Fibroblast of peridontal ligament (primary cell): Measurements from ENCODE around the gene SAFB.
"Not testable (repeated sequence)": the region's sequence is repeated elsewhere in the genome, so short reads cannot be mapped to it uniquely, and the experiment has no call there.

Experiments used
- DNase-seq: peaks from one replicate; pipeline ENCODE4 v3.0.0-alpha.2; 2010; ENCODE audit errors: extremely low read depth

The SAFB gene

GRCh38 chr19:5595129-5595528 is 27.8 kb upstream of the SAFB start:
- DNase-seq: no peak

GRCh38 chr19:5595745-5596144 is 27.1 kb upstream of the SAFB start:
- DNase-seq: no peak

GRCh38 chr19:5600797-5601196 is 22.1 kb upstream of the SAFB start:
- no peak for DNase-seq

GRCh38 chr19:5603626-5604025 is 19.3 kb upstream of the SAFB start:
- DNase-seq: no peak

GRCh38 chr19:5605362-5605761 is 17.5 kb upstream of the SAFB start:
- DNase-seq: no peak

- DNase-seq: no peak
Measured at GRCh38 chr19:5607318-5608275, 15.3 kb upstream of the SAFB start.

GRCh38 chr19:5608291-5608690 is 14.6 kb upstream of the SAFB start:
- DNase-seq: no peak

GRCh38 chr19:5608766-5609165 is 14.1 kb upstream of the SAFB start:
- DNase-seq: not testable (repeated sequence)

- DNase-seq: no peak
Measured at GRCh38 chr19:5609881-5610448, 12.9 kb upstream of the SAFB start.

- no peak for DNase-seq
Measured at GRCh38 chr19:5612891-5613865, 9.7 kb upstream of the SAFB start.

- peak; percentile 15 for DNase-seq
Measured at GRCh38 chr19:5615756-5616327, 7.0 kb upstream of the SAFB start.

GRCh38 chr19:5617080-5617479 is 5.8 kb upstream of the SAFB start:
- no peak for DNase-seq

- no peak for DNase-seq
Measured at GRCh38 chr19:5618591-5618990, 4.3 kb upstream of the SAFB start.

- DNase-seq: no peak
Measured at GRCh38 chr19:5619946-5620345, 2.9 kb upstream of the SAFB start.

GRCh38 chr19:5621311-5621944 is 1.5 kb upstream of the SAFB start:
- no peak for DNase-seq

- DNase-seq: no peak
Measured at GRCh38 chr19:5621945-5622464, 878 bp upstream of the SAFB start.

GRCh38 chr19:5623397-5624017 is 624 bp downstream of the SAFB start:
- DNase-seq: no peak

- peak; percentile 68 for DNase-seq
Measured at GRCh38 chr19:5624018-5624663, 1.3 kb downstream of the SAFB start.

- DNase-seq: no peak
Measured at GRCh38 chr19:5624741-5625278, 1.9 kb downstream of the SAFB start.

GRCh38 chr19:5625641-5626040 is 2.8 kb downstream of the SAFB start:
- no peak for DNase-seq
